GM23338 (cell line): ENCODE measurements around the gene DMBT1. TPM values are rescaled to one million over a fixed set of nuclear protein-coding genes. Genes with fewer than 3 reads are reported as not detected.

Experiments used
- ATAC-seq: fragments of 200-7000 bp; cut with Tn5 transposase; 3 replicates; pipeline ENCODE4 v1.9.1; 2020
- DNase-seq: peaks from one replicate; pipeline ENCODE4 v3.0.0-alpha.2; 2015; ENCODE audit warnings: low spot score
- H2AFZ ChIP-seq: fragments of 200-600 bp; sonication (generic); 2 replicates; pipeline ENCODE4 v1.8.0; 2016; ENCODE audit warnings: antibody characterized with exemption, mild to moderate bottlenecking, moderate library complexity
- H3F3A ChIP-seq: fragments of 200-600 bp; sonication (generic); replicated peaks from 2 replicates; pipeline ENCODE4 v1.8.0; 2017; ENCODE audit warnings: antibody characterized with exemption, mixed run types, low read depth
- H3K27ac ChIP-seq: fragments of 200-600 bp; sonication (generic); 2 replicates; pipeline ENCODE4 v1.6.1; 2016; ENCODE audit warnings: low read depth
- H3K27me3 ChIP-seq: fragments of 200-600 bp; sonication (generic); 2 replicates; pipeline ENCODE4 v1.8.0; 2016; ENCODE audit warnings: mild to moderate bottlenecking, mixed run types, moderate library complexity; ENCODE audit not compliant: insufficient read depth
- H3K36me3 ChIP-seq: fragments of 200-600 bp; sonication (generic); 2 replicates; pipeline ENCODE4 v1.8.0; 2016; ENCODE audit warnings: mild to moderate bottlenecking; ENCODE audit not compliant: insufficient read depth
- H3K4me1 ChIP-seq: fragments of 200-600 bp; sonication (generic); 2 replicates; pipeline ENCODE4 v1.8.0; 2016; ENCODE audit warnings: mild to moderate bottlenecking, moderate library complexity; ENCODE audit not compliant: insufficient read depth
- H3K4me2 ChIP-seq: fragments of 200-600 bp; sonication (generic); 2 replicates; pipeline ENCODE4 v1.7.1; 2017; ENCODE audit warnings: mixed run types
- H3K4me3 ChIP-seq: fragments of 200-600 bp; sonication (generic); 2 replicates; pipeline ENCODE4 v1.6.1; 2016; ENCODE audit warnings: mixed run types
- H3K79me2 ChIP-seq: fragments of 200-600 bp; sonication (generic); replicated peaks from 2 replicates; pipeline ENCODE4 v1.8.0; 2017; ENCODE audit warnings: mild to moderate bottlenecking; ENCODE audit not compliant: insufficient read depth
- H3K9me2 ChIP-seq: fragments of 200-600 bp; sonication (generic); 2 replicates; pipeline ENCODE4 v1.8.0; 2017; ENCODE audit not compliant: insufficient read depth
- H4K20me1 ChIP-seq: fragments of 200-600 bp; sonication (generic); replicated peaks from 2 replicates; pipeline ENCODE4 v1.8.0; 2017; ENCODE audit warnings: mild to moderate bottlenecking; ENCODE audit not compliant: insufficient read depth
- H3K27ac Mint-ChIP-seq: 2 replicates; pipeline ENCODE4 v1.8.0; 2020; ENCODE audit warnings: inconsistent platforms, mild to moderate bottlenecking, moderate library complexity, mixed read lengths
- H3K27me3 Mint-ChIP-seq: 3 replicates; pipeline ENCODE4 v1.8.0; 2022; ENCODE audit warnings: low read depth, mild to moderate bottlenecking, moderate library complexity, mixed read lengths, inconsistent platforms; ENCODE audit not compliant: insufficient read depth, poor library complexity
- H3K36me3 Mint-ChIP-seq: 3 replicates; pipeline ENCODE4 v1.8.0; 2021; ENCODE audit warnings: low read depth, mild to moderate bottlenecking, inconsistent platforms, moderate library complexity, mixed read lengths
- H3K4me1 Mint-ChIP-seq: 3 replicates; pipeline ENCODE4 v1.8.0; 2020; ENCODE audit warnings: mild to moderate bottlenecking, inconsistent platforms, mixed read lengths
- H3K4me3 Mint-ChIP-seq: 3 replicates; pipeline ENCODE4 v1.8.0; 2021; ENCODE audit warnings: moderate library complexity, mild to moderate bottlenecking, inconsistent platforms, mixed read lengths
- H3K9me3 Mint-ChIP-seq: 3 replicates; pipeline ENCODE4 v1.8.0; 2020; ENCODE audit warnings: moderate library complexity, mild to moderate bottlenecking, inconsistent platforms, mixed read lengths
- CREB1 ChIP-seq: fragments of 250-450 bp; sonication (Bioruptor Pico); IDR thresholded peaks from 2 replicates; pipeline ENCODE4 v1.5.0; 2020; ENCODE audit warnings: low read depth, mild to moderate bottlenecking, moderate library complexity
- EZH2 ChIP-seq: fragments of 200-600 bp; sonication (generic); IDR thresholded peaks from one replicate; pipeline ENCODE4 v1.8.0; 2017; ENCODE audit warnings: antibody characterized with exemption, mild to moderate bottlenecking, low read depth; ENCODE audit not compliant: unreplicated experiment
- JUNB ChIP-seq: IDR thresholded peaks from one replicate; pipeline ENCODE4 v1.6.1; 2016; ENCODE audit warnings: antibody characterized with exemption; ENCODE audit not compliant: unreplicated experiment
- NANOG ChIP-seq: IDR thresholded peaks from 2 replicates; pipeline ENCODE4 v1.6.1; 2016; ENCODE audit warnings: antibody characterized with exemption, borderline replicate concordance
- STAT1 ChIP-seq: IDR thresholded peaks from one replicate; pipeline ENCODE4 v1.6.1; 2016; ENCODE audit warnings: antibody characterized with exemption; ENCODE audit not compliant: unreplicated experiment
- ZNF114 ChIP-seq: fragments of 250-450 bp; sonication (Bioruptor Pico); IDR thresholded peaks from 2 replicates; pipeline ENCODE4 v1.5.0; 2020; ENCODE audit warnings: mild to moderate bottlenecking, moderate library complexity
- ZNF331 ChIP-seq: fragments of 250-450 bp; sonication (Bioruptor Pico); IDR thresholded peaks from 2 replicates; pipeline ENCODE4 v1.5.0; 2020; ENCODE audit warnings: low read depth, mild to moderate bottlenecking, moderate library complexity
- ZNF462 ChIP-seq: fragments of 250-450 bp; sonication (Bioruptor Pico); IDR thresholded peaks from 2 replicates; pipeline ENCODE4 v1.5.0; 2020; ENCODE audit warnings: mild to moderate bottlenecking, moderate library complexity
- polyA plus RNA-seq: library from polyadenylated mRNA; unstranded; fragments of >200 nt; fragmentation: Nextera tagmentation; extraction: Ambion mirVana; gene quantifications from 2 replicates; pipeline ENCODE4 v1.2.1, GENCODE V29; 2016
- total RNA-seq: library from RNA; depleted of rRNA; stranded (reverse); fragments of >200 nt; shearing (Covaris generic); gene quantifications from 2 replicates; pipeline ENCODE4 v1.2.3, GENCODE V29; 2014
- TF ChIP-seq, protein P1 (sequence below): IDR thresholded peaks from 2 replicates; pipeline ENCODE4 v1.6.1; 2016; ENCODE audit warnings: antibody characterized with exemption
- TF ChIP-seq, protein P2 (sequence below), 2 experiments: fragments of 200-600 bp in 1 of 2; sonication (generic) in 1 of 2; conservative IDR thresholded peaks; 2 replicates each; pipeline versions ENCODE4 v1.5.1 to v1.6.1; 2016 to 2017; ENCODE audit warnings: antibody characterized with exemption in 2 of 2, low read depth in 2 of 2, mild to moderate bottlenecking in 2 of 2, moderate library complexity in 1 of 2

Gene DMBT1
- total and polyA plus RNA-seq, 2 experiments from 2014 or later = 0.03 to 0.05 TPM

- Mint-ChIP-seq H3K27ac (no peak overlapping the region), H3K27me3 (peaks cover 2% of the 10 kb centered on the region), H3K4me3 (no peak overlapping the region), H3K36me3 (no peaks in the 10 kb centered on the region), H3K4me1 (peaks cover 5% of the 10 kb centered on the region; the same call in 2 of the 3 replicates), H3K9me3 (peaks cover 6% of the 10 kb centered on the region; the same call in 2 of the 3 replicates)
- H3K4me3 ChIP-seq = no peak overlapping the region
- no peak overlapping the region for H3K27ac ChIP-seq
- no peaks in the 10 kb centered on the region for H3K4me1 ChIP-seq
- no peaks in the 10 kb centered on the region for H3K27me3 ChIP-seq
- no peaks in the 10 kb centered on the region for H3K9me2 ChIP-seq
- no peaks in the 10 kb centered on the region for H3K79me2 ChIP-seq
- ATAC-seq (no peak), DNase-seq (peak; percentile 9)
- no peak overlapping the region for H3K4me2 ChIP-seq
- H3K36me3 ChIP-seq = no peaks in the 10 kb centered on the region
- H4K20me1 ChIP-seq = no peaks in the 10 kb centered on the region
- peak overlapping the region; percentile 87; the same call in 1 of the 2 replicates for H2AFZ ChIP-seq
- TF ChIP-seq, protein P1, sequence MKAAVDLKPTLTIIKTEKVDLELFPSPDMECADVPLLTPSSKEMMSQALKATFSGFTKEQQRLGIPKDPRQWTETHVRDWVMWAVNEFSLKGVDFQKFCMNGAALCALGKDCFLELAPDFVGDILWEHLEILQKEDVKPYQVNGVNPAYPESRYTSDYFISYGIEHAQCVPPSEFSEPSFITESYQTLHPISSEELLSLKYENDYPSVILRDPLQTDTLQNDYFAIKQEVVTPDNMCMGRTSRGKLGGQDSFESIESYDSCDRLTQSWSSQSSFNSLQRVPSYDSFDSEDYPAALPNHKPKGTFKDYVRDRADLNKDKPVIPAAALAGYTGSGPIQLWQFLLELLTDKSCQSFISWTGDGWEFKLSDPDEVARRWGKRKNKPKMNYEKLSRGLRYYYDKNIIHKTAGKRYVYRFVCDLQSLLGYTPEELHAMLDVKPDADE = no peak
- TF ChIP-seq, protein P2, sequence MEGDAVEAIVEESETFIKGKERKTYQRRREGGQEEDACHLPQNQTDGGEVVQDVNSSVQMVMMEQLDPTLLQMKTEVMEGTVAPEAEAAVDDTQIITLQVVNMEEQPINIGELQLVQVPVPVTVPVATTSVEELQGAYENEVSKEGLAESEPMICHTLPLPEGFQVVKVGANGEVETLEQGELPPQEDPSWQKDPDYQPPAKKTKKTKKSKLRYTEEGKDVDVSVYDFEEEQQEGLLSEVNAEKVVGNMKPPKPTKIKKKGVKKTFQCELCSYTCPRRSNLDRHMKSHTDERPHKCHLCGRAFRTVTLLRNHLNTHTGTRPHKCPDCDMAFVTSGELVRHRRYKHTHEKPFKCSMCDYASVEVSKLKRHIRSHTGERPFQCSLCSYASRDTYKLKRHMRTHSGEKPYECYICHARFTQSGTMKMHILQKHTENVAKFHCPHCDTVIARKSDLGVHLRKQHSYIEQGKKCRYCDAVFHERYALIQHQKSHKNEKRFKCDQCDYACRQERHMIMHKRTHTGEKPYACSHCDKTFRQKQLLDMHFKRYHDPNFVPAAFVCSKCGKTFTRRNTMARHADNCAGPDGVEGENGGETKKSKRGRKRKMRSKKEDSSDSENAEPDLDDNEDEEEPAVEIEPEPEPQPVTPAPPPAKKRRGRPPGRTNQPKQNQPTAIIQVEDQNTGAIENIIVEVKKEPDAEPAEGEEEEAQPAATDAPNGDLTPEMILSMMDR (conservative IDR thresholded peaks at IDR 0.05; ENCODE audit: low read depth in 2 of 2) = peak in 1 of 2 experiments; percentile 40; a peak in 2 of 4 replicates
- no peaks in the 10 kb centered on the region for H3F3A ChIP-seq
Measured at GRCh38 chr10:122688293-122688989, 127.9 kb downstream of the DMBT1 start.

GRCh38 chr10:122689146-122689820 is 128.7 kb downstream of the DMBT1 start:
- H3K27ac Mint-ChIP-seq = no peak overlapping the region
- peaks cover 5% of the 10 kb centered on the region; the same call in 2 of the 3 replicates for H3K4me1 Mint-ChIP-seq
- no peaks in the 10 kb centered on the region for H4K20me1 ChIP-seq
- no peak overlapping the region for H3K4me3 Mint-ChIP-seq
- H3K27me3 ChIP-seq = no peaks in the 10 kb centered on the region
- no peak overlapping the region for H3K27ac ChIP-seq
- H3K4me2 ChIP-seq = no peak overlapping the region
- ATAC-seq = no peak
- no peak overlapping the region for H3K4me3 ChIP-seq
- peaks cover 6% of the 10 kb centered on the region; the same call in 2 of the 3 replicates for H3K9me3 Mint-ChIP-seq
- no peaks in the 10 kb centered on the region for H3K9me2 ChIP-seq
- H3K79me2 ChIP-seq = no peaks in the 10 kb centered on the region
- H3K4me1 ChIP-seq = no peaks in the 10 kb centered on the region
- H3K36me3 ChIP-seq = no peaks in the 10 kb centered on the region
- no peak for DNase-seq
- H3K27me3 Mint-ChIP-seq = peaks cover 1% of the 10 kb centered on the region
- H2AFZ ChIP-seq = no peak overlapping the region
- no peaks in the 10 kb centered on the region for H3F3A ChIP-seq
- H3K36me3 Mint-ChIP-seq = no peaks in the 10 kb centered on the region
- TF ChIP-seq, protein P1 = no peak
- TF ChIP-seq STAT1 (no peak), EZH2 (no peak), CREB1 (no peak), ZNF114 (no peak), ZNF331 (no peak), JUNB (no peak), NANOG (no peak), ZNF462 (CRISPR knock-in tag) (no peak)
